ENCODE measurements around the gene ERC1. TPM values are rescaled to one million over a fixed set of nuclear protein-coding genes. Genes with fewer than 3 reads are reported as not detected.
"Not testable (repeated sequence)": the region's sequence is repeated elsewhere in the genome, so short reads cannot be mapped to it uniquely, and the experiment has no call there.

ERC1 gene
- total and polyA plus RNA-seq, 3 experiments from 2014 or later = 11.0 to 24.2 (median 22.6) TPM

GRCh38 chr12:1311145-1311544, 320.1 kb downstream of the ERC1 start:
- H3K27ac ChIP-seq (ENCODE audit: low read depth, low read length) = no peak overlapping the region
- H3K27me3 Mint-ChIP-seq = no peaks in the 10 kb centered on the region
- H3K9me3 Mint-ChIP-seq = peaks cover 0 to 5% (median 0%) of the 10 kb centered on the region in 5 donors
- no peak overlapping the region for H3K4me3 Mint-ChIP-seq
- no peaks in the 10 kb centered on the region for H3K36me3 ChIP-seq (ENCODE audit: insufficient read depth, low read length)
- H3K27me3 ChIP-seq (ENCODE audit: insufficient read depth, low read length, poor library complexity, severe bottlenecking) = no peaks in the 10 kb centered on the region
- H3K9me3 ChIP-seq (ENCODE audit: low read length) = no peaks in the 10 kb centered on the region
- no peaks in the 10 kb centered on the region for H3K4me1 ChIP-seq (ENCODE audit: insufficient read depth, low read length)
- no peak overlapping the region for H3K27ac Mint-ChIP-seq
- H3K4me1 Mint-ChIP-seq = no peaks in the 10 kb centered on the region
- ChIA-PET CTCF (no interaction called here), POLR2A (no interaction called here)
- no peak for DNase-seq
- no peak overlapping the region for H3K4me3 ChIP-seq (ENCODE audit: low read length)
- peaks cover 18 to 30% (median 19%) of the 10 kb centered on the region in 3 donors for H3K36me3 Mint-ChIP-seq

GRCh38 chr12:1313906-1314305, 322.9 kb downstream of the ERC1 start:
- CTCF ChIA-PET = no interaction called here
- H3K4me1 ChIP-seq (ENCODE audit: insufficient read depth, low read length) = no peaks in the 10 kb centered on the region
- H3K9me3 ChIP-seq (ENCODE audit: low read length) = no peaks in the 10 kb centered on the region
- Mint-ChIP-seq H3K4me1 (no peaks in the 10 kb centered on the region), H3K27me3 (no peaks in the 10 kb centered on the region), H3K4me3 (no peak overlapping the region), H3K36me3 (peaks cover 16 to 41% (median 24%) of the 10 kb centered on the region in 3 donors), H3K27ac (no peak overlapping the region), H3K9me3 (peaks cover 0 to 5% (median 0%) of the 10 kb centered on the region in 5 donors)
- POLR2A ChIA-PET = no interaction called here
- no peak for DNase-seq
- no peaks in the 10 kb centered on the region for H3K36me3 ChIP-seq (ENCODE audit: insufficient read depth, low read length)
- H3K27me3 ChIP-seq (ENCODE audit: insufficient read depth, low read length, poor library complexity, severe bottlenecking) = no peaks in the 10 kb centered on the region
- no peak overlapping the region for H3K4me3 ChIP-seq (ENCODE audit: low read length)
- H3K27ac ChIP-seq (ENCODE audit: low read depth, low read length) = no peak overlapping the region

DNA sequence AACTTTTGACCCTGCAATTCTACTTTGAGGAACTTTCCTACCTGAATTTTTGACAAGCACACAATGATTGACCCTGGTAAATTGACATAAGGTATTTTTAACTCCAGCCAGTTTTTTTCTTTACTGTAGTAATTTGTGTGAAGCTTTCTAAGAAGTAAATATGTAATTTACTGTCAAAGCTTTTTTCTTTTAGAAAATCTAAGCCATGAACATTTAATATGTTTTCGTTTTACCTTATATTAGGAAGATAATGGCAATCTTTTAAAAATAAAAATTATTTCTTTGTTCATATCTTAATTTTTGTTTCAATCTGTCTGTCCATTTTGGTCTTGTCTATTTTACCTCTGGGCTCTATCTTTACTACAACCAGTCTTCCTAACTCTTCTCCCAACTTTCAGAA, 323.5 kb downstream of the ERC1 start:
- ChIA-PET POLR2A (no interaction called here), CTCF (no interaction called here)
- H3K36me3 Mint-ChIP-seq = peaks cover 16 to 41% (median 24%) of the 10 kb centered on the region in 3 donors
- Histone ChIP-seq H3K27me3 (ENCODE audit: insufficient read depth, low read length, poor library complexity, severe bottlenecking) (no peaks in the 10 kb centered on the region), H3K4me1 (ENCODE audit: insufficient read depth, low read length) (no peaks in the 10 kb centered on the region), H3K27ac (ENCODE audit: low read depth, low read length) (no peak overlapping the region), H3K36me3 (ENCODE audit: insufficient read depth, low read length) (no peaks in the 10 kb centered on the region), H3K9me3 (ENCODE audit: low read length) (no peaks in the 10 kb centered on the region), H3K4me3 (ENCODE audit: low read length) (no peak overlapping the region)
- no peak overlapping the region for H3K4me3 Mint-ChIP-seq
- H3K4me1 Mint-ChIP-seq = no peaks in the 10 kb centered on the region
- H3K27me3 Mint-ChIP-seq = no peaks in the 10 kb centered on the region
- no peak overlapping the region for H3K27ac Mint-ChIP-seq
- DNase-seq = no peak
- H3K9me3 Mint-ChIP-seq = peaks cover 0 to 5% (median 0%) of the 10 kb centered on the region in 5 donors

DNA sequence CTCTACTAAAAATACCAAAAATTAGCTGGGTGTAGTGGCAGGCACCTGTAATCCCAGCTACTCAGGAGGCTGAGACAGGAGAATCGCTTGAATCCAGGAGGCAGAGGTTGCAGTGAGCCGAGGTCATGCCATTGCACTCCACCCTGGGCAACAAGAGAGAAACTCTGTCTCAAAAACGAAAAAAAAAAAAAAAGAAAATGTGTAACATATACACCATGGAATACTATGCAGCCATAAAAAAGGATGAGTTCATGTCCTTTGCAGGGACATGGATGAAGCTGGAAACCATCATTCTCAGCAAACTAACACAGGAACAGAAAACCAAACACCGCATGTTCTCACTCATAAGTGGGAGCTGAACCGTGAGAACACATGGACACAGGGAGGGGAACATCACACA, 326.0 kb downstream of the ERC1 start:
- H3K9me3 Mint-ChIP-seq; H3K27ac ChIP-seq (ENCODE audit: low read depth, low read length); H3K27ac Mint-ChIP-seq; H3K4me1 Mint-ChIP-seq; CTCF ChIA-PET; H3K36me3 ChIP-seq (ENCODE audit: insufficient read depth, low read length); H3K4me1 ChIP-seq (ENCODE audit: insufficient read depth, low read length); H3K9me3 ChIP-seq (ENCODE audit: low read length); H3K27me3 ChIP-seq (ENCODE audit: insufficient read depth, low read length, poor library complexity, severe bottlenecking); H3K27me3 Mint-ChIP-seq; H3K4me3 ChIP-seq (ENCODE audit: low read length); DNase-seq; H3K4me3 Mint-ChIP-seq: not testable (repeated sequence)
- POLR2A ChIA-PET = interaction anchor here (0.7 kb wide), 1 partner anchor 32 kb away, joined by 4 read pairs; no protein-coding TSS in a partner anchor
- H3K36me3 Mint-ChIP-seq = peaks cover 11 to 40% (median 24%) of the 10 kb centered on the region in 3 donors

DNA sequence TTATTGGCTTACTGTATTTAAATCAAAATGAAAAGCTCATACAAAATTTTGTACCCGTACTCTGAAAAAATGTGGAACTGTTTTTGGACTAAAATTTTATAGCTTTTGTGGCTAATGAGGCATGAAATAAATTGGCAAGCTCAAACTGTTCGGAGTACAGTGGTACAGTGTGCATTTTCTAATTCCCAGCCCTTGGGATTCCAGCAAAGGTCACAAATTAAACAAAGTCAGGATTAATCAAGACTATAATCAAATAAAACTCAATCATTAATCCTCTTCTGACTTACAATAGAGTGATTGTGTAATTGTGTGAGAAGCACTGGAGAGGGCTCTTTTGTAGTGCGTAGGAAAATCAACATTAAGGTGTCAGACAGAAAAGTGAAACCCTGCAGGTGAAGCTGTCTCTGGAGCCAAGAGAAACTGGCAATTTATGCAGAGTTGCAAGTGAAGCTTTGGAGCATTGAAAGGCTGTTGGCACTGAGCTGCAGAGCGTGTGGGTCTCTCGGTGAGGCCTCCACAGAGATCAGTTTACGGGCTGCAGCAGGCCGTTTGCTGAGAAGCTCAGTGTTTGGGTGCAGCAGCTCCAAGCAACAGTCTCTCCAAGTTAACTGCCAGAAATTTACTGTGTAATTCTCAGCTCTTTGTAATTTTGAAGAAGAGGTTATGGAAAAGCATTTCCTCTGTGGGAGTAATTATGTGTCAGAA, 327.5 kb downstream of the ERC1 start:
- ChIA-PET CTCF (interaction anchor here (1.0 kb wide), 1 partner anchor 22 kb away, joined by 3 read pairs; no protein-coding TSS in a partner anchor), POLR2A (interaction anchor here (0.6 kb wide), 1 partner anchor 708 kb away, joined by 3 read pairs; no protein-coding TSS in a partner anchor)
- H3K4me1 Mint-ChIP-seq = no peaks in the 10 kb centered on the region
- H3K4me3 Mint-ChIP-seq = no peak overlapping the region
- no peaks in the 10 kb centered on the region for H3K27me3 Mint-ChIP-seq
- peaks cover 0 to 5% (median 0%) of the 10 kb centered on the region in 5 donors for H3K9me3 Mint-ChIP-seq
- Histone ChIP-seq H3K4me3 (ENCODE audit: low read length) (no peak overlapping the region), H3K9me3 (ENCODE audit: low read length) (no peaks in the 10 kb centered on the region), H3K36me3 (ENCODE audit: insufficient read depth, low read length) (no peaks in the 10 kb centered on the region), H3K4me1 (ENCODE audit: insufficient read depth, low read length) (no peaks in the 10 kb centered on the region), H3K27ac (ENCODE audit: low read depth, low read length) (no peak overlapping the region), H3K27me3 (ENCODE audit: insufficient read depth, low read length, poor library complexity, severe bottlenecking) (no peaks in the 10 kb centered on the region)
- DNase-seq = no peak
- H3K36me3 Mint-ChIP-seq = peaks cover 9 to 28% (median 18%) of the 10 kb centered on the region in 3 donors
- no peak overlapping the region for H3K27ac Mint-ChIP-seq

GRCh38 chr12:1319212-1319611, 328.2 kb downstream of the ERC1 start:
- H3K4me3 Mint-ChIP-seq = no peak overlapping the region
- Histone ChIP-seq H3K4me1 (ENCODE audit: insufficient read depth, low read length) (no peaks in the 10 kb centered on the region), H3K27ac (ENCODE audit: low read depth, low read length) (no peak overlapping the region), H3K36me3 (ENCODE audit: insufficient read depth, low read length) (no peaks in the 10 kb centered on the region), H3K9me3 (ENCODE audit: low read length) (no peaks in the 10 kb centered on the region), H3K4me3 (ENCODE audit: low read length) (no peak overlapping the region), H3K27me3 (ENCODE audit: insufficient read depth, low read length, poor library complexity, severe bottlenecking) (no peaks in the 10 kb centered on the region)
- no peaks in the 10 kb centered on the region for H3K27me3 Mint-ChIP-seq
- ChIA-PET CTCF (interaction anchor here (1.0 kb wide), 1 partner anchor 21 kb away, joined by 3 read pairs; no protein-coding TSS in a partner anchor), POLR2A (no interaction called here)
- no peaks in the 10 kb centered on the region for H3K4me1 Mint-ChIP-seq
- DNase-seq = no peak
- no peak overlapping the region for H3K27ac Mint-ChIP-seq
- peaks cover 0 to 2% (median 0%) of the 10 kb centered on the region in 5 donors for H3K9me3 Mint-ChIP-seq
- peaks cover 9 to 25% (median 15%) of the 10 kb centered on the region in 3 donors for H3K36me3 Mint-ChIP-seq

DNA sequence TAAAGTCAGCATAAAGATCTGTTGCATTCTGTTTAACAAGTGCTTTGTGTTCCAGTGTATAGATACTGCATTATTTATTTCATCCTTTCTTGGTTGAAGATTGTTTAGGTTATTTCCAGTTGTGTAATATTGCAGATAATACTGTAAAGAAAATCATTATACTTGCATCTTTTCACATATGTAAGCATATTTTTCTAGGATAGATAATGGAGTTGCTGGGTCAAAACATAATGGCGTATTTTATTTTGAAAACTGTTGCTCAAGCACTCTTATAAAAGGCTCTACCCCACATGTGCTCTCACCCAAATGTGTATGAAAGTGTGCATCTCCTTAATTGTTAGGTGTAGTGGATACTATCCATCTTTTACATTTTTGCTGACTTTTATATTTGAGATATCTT, 329.0 kb downstream of the ERC1 start:
- Histone ChIP-seq H3K36me3 (ENCODE audit: insufficient read depth, low read length) (no peaks in the 10 kb centered on the region), H3K27me3 (ENCODE audit: insufficient read depth, low read length, poor library complexity, severe bottlenecking) (no peaks in the 10 kb centered on the region), H3K27ac (ENCODE audit: low read depth, low read length) (no peak overlapping the region), H3K4me3 (ENCODE audit: low read length) (no peak overlapping the region), H3K4me1 (ENCODE audit: insufficient read depth, low read length) (no peaks in the 10 kb centered on the region), H3K9me3 (ENCODE audit: low read length) (no peaks in the 10 kb centered on the region)
- Mint-ChIP-seq H3K27ac (no peak overlapping the region), H3K27me3 (no peaks in the 10 kb centered on the region), H3K4me1 (no peaks in the 10 kb centered on the region), H3K9me3 (peaks cover 0 to 2% (median 0%) of the 10 kb centered on the region in 5 donors), H3K36me3 (peaks cover 8 to 16% (median 11%) of the 10 kb centered on the region in 3 donors), H3K4me3 (no peak overlapping the region)
- ChIA-PET POLR2A (no interaction called here), CTCF (no interaction called here)
- no peak for DNase-seq

DNA sequence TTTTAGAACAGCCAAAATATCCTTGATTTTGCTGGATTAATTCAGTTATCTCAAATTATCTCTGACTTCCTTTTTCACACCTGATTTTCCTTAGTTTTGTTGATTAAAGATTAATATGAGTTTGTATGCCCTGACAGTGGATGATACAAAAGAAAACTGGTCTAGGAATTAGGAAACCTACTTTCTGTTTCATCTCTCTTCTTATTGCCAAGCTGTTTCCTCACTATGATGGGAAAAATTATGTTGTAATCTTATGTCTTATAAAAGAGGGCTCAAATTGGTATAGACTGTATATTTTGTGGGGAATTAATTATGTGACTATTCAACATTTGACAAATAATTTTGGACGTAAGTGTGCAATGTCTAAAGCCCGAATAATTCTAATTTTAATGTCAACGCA, 331.8 kb downstream of the ERC1 start:
- Histone ChIP-seq H3K4me1 (ENCODE audit: insufficient read depth, low read length) (no peaks in the 10 kb centered on the region), H3K27ac (ENCODE audit: low read depth, low read length) (no peak overlapping the region), H3K4me3 (ENCODE audit: low read length) (no peak overlapping the region), H3K27me3 (ENCODE audit: insufficient read depth, low read length, poor library complexity, severe bottlenecking) (no peaks in the 10 kb centered on the region), H3K36me3 (ENCODE audit: insufficient read depth, low read length) (no peaks in the 10 kb centered on the region), H3K9me3 (ENCODE audit: low read length) (no peaks in the 10 kb centered on the region)
- no peak for DNase-seq
- H3K9me3 Mint-ChIP-seq = no peaks in the 10 kb centered on the region
- H3K4me3 Mint-ChIP-seq = no peak overlapping the region
- H3K27me3 Mint-ChIP-seq = no peaks in the 10 kb centered on the region
- no peaks in the 10 kb centered on the region for H3K4me1 Mint-ChIP-seq
- no peak overlapping the region for H3K27ac Mint-ChIP-seq
- CTCF ChIA-PET = no interaction called here
- H3K36me3 Mint-ChIP-seq = peaks cover 0 to 7% (median 2%) of the 10 kb centered on the region in 3 donors
- POLR2A ChIA-PET = no interaction called here

Measured in CD8-positive, alpha-beta memory T cell (primary cell).